SK-N-SH treated with all-trans-retinoic acid at 6 μM for 48 hours (cell line): Measurements from ENCODE around the gene TMEM178A.

Experiments used
- ATAC-seq: fragments of 200-7000 bp; cut with Tn5 transposase; 3 replicates; pipeline ENCODE4 v1.9.1; 2020; ENCODE audit warnings: mild to moderate bottlenecking, moderate library complexity
- ARNTL ChIP-seq: fragments of 450-650 bp; formaldehyde crosslinking; IDR thresholded peaks from 2 replicates; pipeline ENCODE4 v1.5.0; 2020; ENCODE audit warnings: low read depth, mild to moderate bottlenecking, moderate library complexity, borderline replicate concordance
- BACH2 ChIP-seq: fragments of 250-450 bp; sonication (Bioruptor Pico); IDR thresholded peaks from 2 replicates; pipeline ENCODE4 v1.9.0; 2021; ENCODE audit warnings: mild to moderate bottlenecking, borderline replicate concordance
- CSDC2 ChIP-seq: fragments of 250-450 bp; sonication (Bioruptor Pico); IDR thresholded peaks from 2 replicates; pipeline ENCODE4 v1.5.0; 2020; ENCODE audit warnings: mild to moderate bottlenecking, moderate library complexity
- CSRNP3 ChIP-seq: fragments of 250-450 bp; sonication (Bioruptor Pico); IDR thresholded peaks from 2 replicates; pipeline ENCODE4 v1.5.1; 2021; ENCODE audit warnings: mild to moderate bottlenecking, moderate library complexity
- ESRRG ChIP-seq: fragments of 250-450 bp; sonication (Bioruptor Pico); IDR thresholded peaks from 2 replicates; pipeline ENCODE4 v1.6.1; 2021; ENCODE audit warnings: mild to moderate bottlenecking
- GLIS3 ChIP-seq: fragments of 250-450 bp; sonication (Bioruptor Pico); IDR thresholded peaks from 2 replicates; pipeline ENCODE4 v1.5.0; 2020; ENCODE audit warnings: mild to moderate bottlenecking, moderate library complexity
- ISL1 ChIP-seq: fragments of 250-450 bp; sonication (Bioruptor Pico); IDR thresholded peaks from 2 replicates; pipeline ENCODE4 v2.1.2; 2022; ENCODE audit warnings: mild to moderate bottlenecking, moderate library complexity
- OSR1 ChIP-seq: fragments of 250-450 bp; sonication (Bioruptor Pico); IDR thresholded peaks from 2 replicates; pipeline ENCODE4 v1.8.0; 2022; ENCODE audit warnings: moderate library complexity, mild to moderate bottlenecking, inconsistent platforms
- PPARA ChIP-seq: fragments of 250-450 bp; sonication (Bioruptor Pico); IDR thresholded peaks from 2 replicates; pipeline ENCODE4 v1.5.0; 2020; ENCODE audit warnings: mild to moderate bottlenecking, borderline replicate concordance
- SNAI2 ChIP-seq: fragments of 250-450 bp; sonication (Bioruptor Pico); IDR thresholded peaks from 2 replicates; pipeline ENCODE4 v1.5.0; 2020; ENCODE audit warnings: mild to moderate bottlenecking, moderate library complexity
- TCF4 ChIP-seq: fragments of 250-450 bp; sonication (Bioruptor Pico); IDR thresholded peaks from 2 replicates; pipeline ENCODE4 v1.8.0; 2021; ENCODE audit warnings: mild to moderate bottlenecking, moderate library complexity, borderline replicate concordance
- TOX ChIP-seq: fragments of 250-450 bp; sonication (Bioruptor Pico); IDR thresholded peaks from 2 replicates; pipeline ENCODE4 v1.8.0; 2021; ENCODE audit warnings: mild to moderate bottlenecking, moderate library complexity, borderline replicate concordance
- ZC3H10 ChIP-seq: fragments of 250-450 bp; sonication (Bioruptor Pico); IDR thresholded peaks from 2 replicates; pipeline ENCODE4 v1.5.1; 2021; ENCODE audit warnings: mild to moderate bottlenecking, moderate library complexity
- ZFP3 ChIP-seq: fragments of 250-450 bp; sonication (Bioruptor Pico); IDR thresholded peaks from 2 replicates; pipeline ENCODE4 v1.5.0; 2020; ENCODE audit warnings: mild to moderate bottlenecking, moderate library complexity
- ZNF565 ChIP-seq: fragments of 450-650 bp; formaldehyde crosslinking; conservative IDR thresholded peaks from 2 replicates; pipeline ENCODE4 v1.5.0; 2020; ENCODE audit warnings: low read depth, mild to moderate bottlenecking, moderate library complexity
- ZNF70 ChIP-seq: fragments of 450-650 bp; formaldehyde crosslinking; IDR thresholded peaks from 2 replicates; pipeline ENCODE4 v1.5.0; 2020; ENCODE audit warnings: mild to moderate bottlenecking, moderate library complexity
- ZNF8 ChIP-seq: fragments of 450-650 bp; formaldehyde crosslinking; IDR thresholded peaks from 2 replicates; pipeline ENCODE4 v1.5.0; 2020; ENCODE audit warnings: mild to moderate bottlenecking, moderate library complexity
- TF ChIP-seq, protein P1 (sequence below): fragments of 250-450 bp; sonication (Bioruptor Pico); IDR thresholded peaks from 2 replicates; pipeline ENCODE4 v1.5.1; 2020; ENCODE audit warnings: low read depth, mild to moderate bottlenecking, moderate library complexity
- TF ChIP-seq, protein P2 (sequence below): fragments of 250-450 bp; sonication (Bioruptor Pico); IDR thresholded peaks from 2 replicates; pipeline ENCODE4 v1.8.0; 2020; ENCODE audit warnings: mild to moderate bottlenecking, moderate library complexity, borderline replicate concordance
- TF ChIP-seq, protein P3 (sequence below): fragments of 250-450 bp; sonication (Bioruptor Pico); IDR thresholded peaks from 2 replicates; pipeline ENCODE4 v1.8.0; 2021; ENCODE audit warnings: low read depth, mild to moderate bottlenecking, moderate library complexity, borderline replicate concordance
- TF ChIP-seq, protein P4 (sequence below): fragments of 250-450 bp; sonication (Bioruptor Pico); IDR thresholded peaks from 2 replicates; pipeline ENCODE4 v1.5.0; 2020; ENCODE audit warnings: mild to moderate bottlenecking, moderate library complexity

TMEM178A gene

DNA sequence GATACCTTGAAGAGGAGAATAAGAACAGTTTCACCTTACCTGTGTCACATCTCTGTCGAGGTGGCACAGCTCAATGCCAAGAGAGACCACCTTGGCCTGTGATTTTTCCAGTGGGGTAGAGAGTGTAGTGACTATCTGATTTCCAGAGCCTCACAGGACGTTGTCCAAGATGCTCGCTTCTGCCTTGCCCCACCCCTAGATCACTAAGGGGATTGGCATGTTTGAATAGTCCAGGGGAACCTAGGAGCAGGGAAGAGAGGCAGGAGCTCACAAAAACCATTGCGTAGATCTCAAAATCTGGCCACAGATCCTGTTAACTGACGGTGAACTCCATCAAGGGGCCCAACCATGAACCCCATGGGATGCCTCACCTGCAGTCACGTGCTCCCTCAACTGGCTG, 24.2 kb downstream of the TMEM178A start:
- no peak for ATAC-seq
- TF ChIP-seq, protein P1, sequence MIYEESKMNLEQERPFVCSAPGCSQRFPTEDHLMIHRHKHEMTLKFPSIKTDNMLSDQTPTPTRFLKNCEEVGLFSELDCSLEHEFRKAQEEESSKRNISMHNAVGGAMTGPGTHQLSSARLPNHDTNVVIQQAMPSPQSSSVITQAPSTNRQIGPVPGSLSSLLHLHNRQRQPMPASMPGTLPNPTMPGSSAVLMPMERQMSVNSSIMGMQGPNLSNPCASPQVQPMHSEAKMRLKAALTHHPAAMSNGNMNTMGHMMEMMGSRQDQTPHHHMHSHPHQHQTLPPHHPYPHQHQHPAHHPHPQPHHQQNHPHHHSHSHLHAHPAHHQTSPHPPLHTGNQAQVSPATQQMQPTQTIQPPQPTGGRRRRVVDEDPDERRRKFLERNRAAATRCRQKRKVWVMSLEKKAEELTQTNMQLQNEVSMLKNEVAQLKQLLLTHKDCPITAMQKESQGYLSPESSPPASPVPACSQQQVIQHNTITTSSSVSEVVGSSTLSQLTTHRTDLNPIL, result no peak
- no peak for TF ChIP-seq TOX (CRISPR knock-in tag)
- TF ChIP-seq TCF4, result no peak
- no peak for TF ChIP-seq ZC3H10 (CRISPR knock-in tag)
- no peak for TF ChIP-seq ZNF565 (CRISPR knock-in tag)
- TF ChIP-seq ZNF70 (CRISPR knock-in tag), result no peak
- no peak for TF ChIP-seq CSDC2
- TF ChIP-seq OSR1, result no peak
- no peak for TF ChIP-seq CSRNP3 (CRISPR knock-in tag)
- no peak for TF ChIP-seq ZFP3 (CRISPR knock-in tag)
- TF ChIP-seq, protein P2, sequence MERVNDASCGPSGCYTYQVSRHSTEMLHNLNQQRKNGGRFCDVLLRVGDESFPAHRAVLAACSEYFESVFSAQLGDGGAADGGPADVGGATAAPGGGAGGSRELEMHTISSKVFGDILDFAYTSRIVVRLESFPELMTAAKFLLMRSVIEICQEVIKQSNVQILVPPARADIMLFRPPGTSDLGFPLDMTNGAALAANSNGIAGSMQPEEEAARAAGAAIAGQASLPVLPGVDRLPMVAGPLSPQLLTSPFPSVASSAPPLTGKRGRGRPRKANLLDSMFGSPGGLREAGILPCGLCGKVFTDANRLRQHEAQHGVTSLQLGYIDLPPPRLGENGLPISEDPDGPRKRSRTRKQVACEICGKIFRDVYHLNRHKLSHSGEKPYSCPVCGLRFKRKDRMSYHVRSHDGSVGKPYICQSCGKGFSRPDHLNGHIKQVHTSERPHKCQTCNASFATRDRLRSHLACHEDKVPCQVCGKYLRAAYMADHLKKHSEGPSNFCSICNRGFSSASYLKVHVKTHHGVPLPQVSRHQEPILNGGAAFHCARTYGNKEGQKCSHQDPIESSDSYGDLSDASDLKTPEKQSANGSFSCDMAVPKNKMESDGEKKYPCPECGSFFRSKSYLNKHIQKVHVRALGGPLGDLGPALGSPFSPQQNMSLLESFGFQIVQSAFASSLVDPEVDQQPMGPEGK (CRISPR knock-in tag), result no peak
- no peak for TF ChIP-seq ZNF8 (CRISPR knock-in tag)
- no peak for TF ChIP-seq SNAI2 (CRISPR knock-in tag)
- no peak for TF ChIP-seq ARNTL

- no peak for ATAC-seq
- TF ChIP-seq PPARA, result no peak
- TF ChIP-seq ZNF565 (CRISPR knock-in tag), result no peak
- TF ChIP-seq ZNF8 (CRISPR knock-in tag), result no peak
- no peak for TF ChIP-seq OSR1
- no peak for TF ChIP-seq GLIS3 (CRISPR knock-in tag)
- TF ChIP-seq, protein P3, sequence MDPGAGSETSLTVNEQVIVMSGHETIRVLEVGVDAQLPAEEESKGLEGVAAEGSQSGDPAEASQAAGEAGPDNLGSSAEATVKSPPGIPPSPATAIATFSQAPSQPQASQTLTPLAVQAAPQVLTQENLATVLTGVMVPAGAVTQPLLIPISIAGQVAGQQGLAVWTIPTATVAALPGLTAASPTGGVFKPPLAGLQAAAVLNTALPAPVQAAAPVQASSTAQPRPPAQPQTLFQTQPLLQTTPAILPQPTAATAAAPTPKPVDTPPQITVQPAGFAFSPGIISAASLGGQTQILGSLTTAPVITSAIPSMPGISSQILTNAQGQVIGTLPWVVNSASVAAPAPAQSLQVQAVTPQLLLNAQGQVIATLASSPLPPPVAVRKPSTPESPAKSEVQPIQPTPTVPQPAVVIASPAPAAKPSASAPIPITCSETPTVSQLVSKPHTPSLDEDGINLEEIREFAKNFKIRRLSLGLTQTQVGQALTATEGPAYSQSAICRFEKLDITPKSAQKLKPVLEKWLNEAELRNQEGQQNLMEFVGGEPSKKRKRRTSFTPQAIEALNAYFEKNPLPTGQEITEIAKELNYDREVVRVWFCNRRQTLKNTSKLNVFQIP (CRISPR knock-in tag), result no peak
- no peak for TF ChIP-seq BACH2 (CRISPR knock-in tag)
- TF ChIP-seq ESRRG, result no peak
- no peak for TF ChIP-seq ZNF70 (CRISPR knock-in tag)
- TF ChIP-seq ISL1 (CRISPR knock-in tag), result no peak
These were observed 27.5 kb downstream of the TMEM178A start for GRCh38 chr2:39693245-39693644.

DNA sequence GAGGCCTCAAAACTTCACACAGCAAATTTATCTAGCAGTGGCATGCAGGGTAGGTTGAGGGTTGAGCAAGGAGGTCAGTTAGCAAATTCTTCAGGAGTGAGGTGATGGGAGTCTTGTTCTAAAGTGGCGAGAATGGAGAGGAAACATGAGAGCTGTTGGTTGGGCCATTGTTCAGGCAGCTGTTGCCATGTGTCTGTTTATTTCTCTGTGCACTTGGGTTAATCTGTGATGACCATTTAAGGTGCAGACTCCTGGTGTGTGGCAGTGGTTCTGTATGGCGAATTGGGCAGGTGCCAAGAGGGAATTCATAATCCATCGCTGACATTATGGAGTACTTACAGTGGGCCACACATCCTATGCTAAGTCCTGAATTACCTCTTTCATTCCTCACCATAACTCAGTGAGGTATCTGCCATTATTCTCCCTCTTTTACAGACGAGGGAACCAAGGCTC, 30.4 kb downstream of the TMEM178A start:
- ATAC-seq, result peak; percentile 62
- TF ChIP-seq, protein P1, result 0 out of 2 replicates have a peak, but pooled peaks have one; percentile 9
- TF ChIP-seq, protein P4, sequence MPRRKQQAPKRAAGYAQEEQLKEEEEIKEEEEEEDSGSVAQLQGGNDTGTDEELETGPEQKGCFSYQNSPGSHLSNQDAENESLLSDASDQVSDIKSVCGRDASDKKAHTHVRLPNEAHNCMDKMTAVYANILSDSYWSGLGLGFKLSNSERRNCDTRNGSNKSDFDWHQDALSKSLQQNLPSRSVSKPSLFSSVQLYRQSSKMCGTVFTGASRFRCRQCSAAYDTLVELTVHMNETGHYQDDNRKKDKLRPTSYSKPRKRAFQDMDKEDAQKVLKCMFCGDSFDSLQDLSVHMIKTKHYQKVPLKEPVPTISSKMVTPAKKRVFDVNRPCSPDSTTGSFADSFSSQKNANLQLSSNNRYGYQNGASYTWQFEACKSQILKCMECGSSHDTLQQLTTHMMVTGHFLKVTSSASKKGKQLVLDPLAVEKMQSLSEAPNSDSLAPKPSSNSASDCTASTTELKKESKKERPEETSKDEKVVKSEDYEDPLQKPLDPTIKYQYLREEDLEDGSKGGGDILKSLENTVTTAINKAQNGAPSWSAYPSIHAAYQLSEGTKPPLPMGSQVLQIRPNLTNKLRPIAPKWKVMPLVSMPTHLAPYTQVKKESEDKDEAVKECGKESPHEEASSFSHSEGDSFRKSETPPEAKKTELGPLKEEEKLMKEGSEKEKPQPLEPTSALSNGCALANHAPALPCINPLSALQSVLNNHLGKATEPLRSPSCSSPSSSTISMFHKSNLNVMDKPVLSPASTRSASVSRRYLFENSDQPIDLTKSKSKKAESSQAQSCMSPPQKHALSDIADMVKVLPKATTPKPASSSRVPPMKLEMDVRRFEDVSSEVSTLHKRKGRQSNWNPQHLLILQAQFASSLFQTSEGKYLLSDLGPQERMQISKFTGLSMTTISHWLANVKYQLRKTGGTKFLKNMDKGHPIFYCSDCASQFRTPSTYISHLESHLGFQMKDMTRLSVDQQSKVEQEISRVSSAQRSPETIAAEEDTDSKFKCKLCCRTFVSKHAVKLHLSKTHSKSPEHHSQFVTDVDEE, result no peak
